NCI-H1092 (cell line): ENCODE results near the gene RHBDD3.

ENCODE experiments used
- DNase-seq: peaks from one replicate; lab custom pipeline; 2025; lab: John Stamatoyannopoulos, UW

Gene RHBDD3

DNA sequence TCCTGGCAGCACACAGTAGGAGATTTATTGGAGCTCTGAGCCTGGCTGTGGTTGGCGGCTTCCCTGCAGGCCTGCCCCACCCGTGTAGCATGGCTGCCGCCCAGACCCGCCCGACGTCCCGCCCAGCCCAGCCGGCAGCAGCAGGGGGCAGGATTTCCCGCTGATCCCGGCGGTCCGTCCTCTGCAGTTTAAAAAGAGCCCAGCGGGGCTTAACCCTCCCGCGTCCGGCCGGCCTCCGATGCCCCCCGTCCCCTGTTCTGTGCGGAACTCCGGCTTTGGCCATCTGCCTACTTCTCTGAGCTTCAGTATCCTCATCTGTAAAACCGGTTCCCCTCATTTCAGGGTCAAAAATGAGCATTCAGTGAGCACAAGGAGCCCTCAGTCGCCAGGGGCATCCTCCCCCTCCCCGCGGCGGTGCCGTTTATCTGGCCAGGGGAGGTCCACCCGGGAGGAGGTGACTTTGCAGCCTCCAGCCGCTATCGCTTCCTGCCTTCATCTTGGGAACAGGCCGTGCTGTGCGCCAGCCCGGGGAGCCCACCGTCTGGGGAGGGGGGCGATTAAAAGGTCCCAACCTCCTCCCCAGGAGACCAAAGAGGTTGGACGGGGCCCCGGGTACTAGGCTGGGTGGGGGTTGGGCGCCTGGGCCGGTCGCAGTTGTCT lies 38.5 kb upstream of the RHBDD3 start, which contains the start of gene GAS2L1:
Gene GAS2L1 (plus strand): TSS at position 476 of the 660 bp plus-strand sequence. CDS start 1,456 bp downstream, outside the sequence.
- no peak for DNase-seq

DNA sequence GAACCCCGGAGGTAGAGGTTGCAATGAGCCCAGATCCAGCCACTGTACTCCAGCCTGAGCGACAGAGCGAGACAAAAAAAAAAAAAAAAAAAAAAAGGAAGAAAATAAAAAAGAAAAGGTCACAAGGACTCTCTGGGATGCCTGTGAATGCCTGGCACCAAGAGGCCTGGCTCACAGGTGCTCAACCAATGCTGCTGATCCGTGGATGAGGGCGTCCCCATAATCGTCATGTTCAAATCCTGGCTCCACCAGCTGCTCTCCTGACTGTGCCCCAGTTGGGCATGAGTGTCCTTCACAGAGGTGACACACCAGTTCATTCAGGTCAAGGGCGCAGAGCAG lies 38.0 kb upstream of the RHBDD3 start:
- DNase-seq, result no peak

DNA sequence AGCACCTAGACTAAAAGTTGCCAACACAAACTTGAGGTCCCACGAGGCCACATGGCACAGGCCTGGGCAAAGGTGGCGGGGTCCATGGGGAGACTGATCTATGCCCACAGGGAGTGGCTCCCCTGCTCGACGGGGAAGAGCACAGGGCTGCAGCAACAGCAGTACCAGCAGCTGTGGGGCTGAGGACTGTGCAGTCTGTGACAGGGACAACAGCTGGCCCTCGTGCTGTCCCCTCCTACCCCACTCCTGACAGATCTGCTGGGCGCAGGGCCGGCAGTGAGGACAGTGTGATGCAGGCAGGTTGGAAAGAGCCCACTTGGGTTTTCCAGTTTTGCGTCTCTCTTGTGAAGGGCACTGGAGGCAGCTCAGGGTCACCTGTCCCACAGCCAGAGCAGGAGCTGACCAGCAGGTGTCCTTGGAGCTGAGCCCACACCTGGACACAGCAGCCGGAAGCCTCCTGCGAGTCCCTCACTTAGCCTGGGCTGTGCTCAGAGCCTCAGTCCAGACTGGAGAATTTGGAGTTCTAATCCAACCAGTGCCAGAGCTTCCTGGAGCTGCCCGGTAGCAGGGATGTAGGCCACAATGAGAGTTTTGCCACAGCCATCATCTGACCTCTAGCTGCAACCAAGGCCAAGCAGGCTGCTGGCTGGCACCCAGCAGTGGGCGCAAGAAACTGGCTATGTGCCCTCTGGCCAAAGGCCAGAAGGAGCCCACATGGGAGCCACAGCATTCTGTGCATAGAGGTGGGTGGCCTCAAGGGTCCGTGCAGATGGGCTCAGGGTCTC lies 35.1 kb upstream of the RHBDD3 start:
- DNase-seq, result no peak

DNA sequence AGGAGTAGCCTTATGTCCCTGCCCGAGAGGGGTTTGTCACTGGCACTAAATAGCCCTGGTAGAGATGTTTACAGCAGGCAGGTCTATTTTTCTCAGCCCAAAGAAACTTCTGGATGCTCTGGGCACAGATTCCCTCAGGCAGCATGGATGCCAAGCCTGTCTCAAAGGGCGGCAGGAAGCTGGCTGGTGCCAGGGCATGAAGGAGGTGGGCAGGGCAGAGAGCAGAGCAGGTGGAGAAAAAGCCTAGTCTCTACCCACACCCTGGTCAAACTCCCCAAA lies 34.6 kb upstream of the RHBDD3 start:
- DNase-seq, result no peak

DNA sequence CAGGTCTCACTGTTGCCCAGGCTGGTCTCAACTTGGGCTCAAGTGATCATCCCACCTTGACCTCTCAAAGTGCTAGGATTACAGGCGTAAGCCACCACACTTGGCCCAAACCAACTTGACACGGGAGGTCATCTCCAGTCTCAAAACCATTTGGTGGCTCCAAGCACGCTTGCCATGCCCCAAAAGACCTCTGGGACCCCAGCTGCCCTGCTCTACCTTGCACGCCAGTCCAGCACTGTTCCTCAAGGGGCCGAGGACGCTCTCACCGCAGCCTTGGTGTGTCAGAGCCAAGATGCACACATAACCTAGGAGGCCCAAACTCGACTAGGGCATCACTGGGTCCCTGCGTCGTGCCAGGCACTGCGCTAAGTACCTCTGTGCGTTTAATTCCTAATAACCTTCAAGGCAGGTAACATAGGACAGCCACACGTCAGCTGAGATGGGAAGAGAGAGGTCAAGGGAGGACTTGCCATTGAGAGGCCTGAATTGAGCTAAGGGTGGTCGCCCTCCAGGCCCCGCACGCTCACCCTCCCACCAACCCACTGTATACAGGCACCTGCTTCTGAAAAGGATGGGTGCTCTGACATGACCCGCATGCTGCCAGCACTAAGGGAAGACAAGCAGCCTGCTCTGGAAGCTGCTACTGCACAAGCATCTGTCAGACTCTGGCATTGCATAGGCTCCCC lies 34.1 kb upstream of the RHBDD3 start:
- DNase-seq, result no peak

DNA sequence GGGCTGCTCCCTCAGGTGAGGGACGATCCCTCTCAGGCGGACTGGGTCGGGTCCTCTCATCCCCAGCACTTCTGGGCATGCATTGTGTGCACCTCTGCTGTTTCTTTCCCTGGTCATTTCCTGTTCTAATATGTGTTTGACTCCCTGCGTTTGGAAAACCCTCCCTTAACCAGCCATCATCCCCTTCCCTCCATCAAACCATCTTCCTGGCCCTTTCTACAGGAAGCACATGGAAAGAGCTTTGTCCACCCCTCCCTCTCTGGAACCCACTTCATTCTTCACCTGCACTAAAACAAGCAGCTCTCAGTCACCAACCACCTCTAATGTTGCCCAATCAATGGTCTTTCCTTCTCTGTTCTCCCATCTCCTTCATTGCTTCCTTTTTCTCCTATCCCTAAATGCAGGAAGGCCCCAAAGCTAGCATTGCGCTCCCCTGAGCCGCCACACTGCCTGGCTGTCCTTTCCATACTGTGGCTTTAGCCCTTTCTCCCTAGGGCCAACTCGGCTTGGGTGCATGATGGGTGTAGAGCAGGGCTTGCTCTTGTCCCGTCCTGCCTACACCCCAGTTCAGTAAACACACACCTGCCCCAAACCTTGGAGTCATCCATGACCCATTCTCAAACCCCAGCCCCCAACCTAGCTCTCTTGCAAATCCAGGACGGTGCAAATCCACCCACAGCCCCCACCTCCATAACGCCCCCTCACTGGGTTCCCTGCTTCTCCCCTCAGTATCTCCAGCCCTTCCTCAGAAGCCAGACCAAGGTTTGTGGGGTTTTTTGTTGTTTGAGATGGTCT lies 33.2 kb upstream of the RHBDD3 start:
- DNase-seq, result no peak

DNA sequence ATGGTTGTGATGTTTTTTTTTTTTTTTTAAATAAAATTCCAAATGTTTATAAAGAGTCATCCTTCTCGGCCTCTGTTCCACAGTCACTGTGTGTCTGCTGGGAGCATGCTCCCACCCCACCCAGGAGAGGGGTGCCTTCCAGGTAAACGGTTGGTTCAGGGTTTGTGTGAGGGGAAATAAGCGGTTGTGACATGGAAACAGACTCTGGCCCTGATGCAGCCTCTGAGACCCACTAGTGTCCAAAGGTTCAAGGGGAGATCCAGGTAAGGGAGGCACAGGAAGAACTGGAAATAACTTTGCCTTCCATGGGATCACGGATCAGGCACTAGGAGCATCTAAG lies 32.7 kb upstream of the RHBDD3 start:
- no peak for DNase-seq

DNA sequence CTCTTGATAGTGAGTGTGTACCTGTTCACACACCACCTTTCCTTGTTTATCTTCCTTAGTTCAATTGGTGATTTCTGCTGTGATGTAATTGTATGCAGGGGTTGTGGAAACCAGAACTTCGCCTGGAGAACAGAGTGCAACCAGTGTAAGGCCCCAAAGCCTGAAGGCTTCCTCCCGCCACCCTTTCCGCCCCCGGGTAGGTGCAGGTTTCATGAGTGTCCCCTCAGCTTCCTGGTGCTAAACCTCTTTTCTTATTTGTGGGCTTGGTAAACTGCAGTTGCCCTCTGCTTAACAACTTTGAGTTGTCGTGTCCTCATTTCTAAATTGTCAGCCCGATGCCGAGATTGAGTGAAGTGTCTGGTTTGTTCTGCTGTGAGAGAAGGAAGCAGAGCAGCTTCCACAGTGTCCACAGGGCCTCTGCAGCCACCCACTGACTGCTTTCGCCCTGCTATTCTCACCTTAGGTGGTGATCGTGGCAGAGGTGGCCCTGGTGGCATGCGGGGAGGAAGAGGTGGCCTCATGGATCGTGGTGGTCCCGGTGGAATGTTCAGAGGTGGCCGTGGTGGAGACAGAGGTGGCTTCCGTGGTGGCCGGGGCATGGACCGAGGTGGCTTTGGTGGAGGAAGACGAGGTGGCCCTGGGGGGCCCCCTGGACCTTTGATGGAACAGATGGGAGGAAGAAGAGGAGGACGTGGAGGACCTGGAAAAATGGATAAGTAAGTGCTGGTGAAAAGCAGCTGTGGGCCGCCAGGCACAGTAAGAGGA lies 31.5 kb upstream of the RHBDD3 start:
- no peak for DNase-seq

DNA sequence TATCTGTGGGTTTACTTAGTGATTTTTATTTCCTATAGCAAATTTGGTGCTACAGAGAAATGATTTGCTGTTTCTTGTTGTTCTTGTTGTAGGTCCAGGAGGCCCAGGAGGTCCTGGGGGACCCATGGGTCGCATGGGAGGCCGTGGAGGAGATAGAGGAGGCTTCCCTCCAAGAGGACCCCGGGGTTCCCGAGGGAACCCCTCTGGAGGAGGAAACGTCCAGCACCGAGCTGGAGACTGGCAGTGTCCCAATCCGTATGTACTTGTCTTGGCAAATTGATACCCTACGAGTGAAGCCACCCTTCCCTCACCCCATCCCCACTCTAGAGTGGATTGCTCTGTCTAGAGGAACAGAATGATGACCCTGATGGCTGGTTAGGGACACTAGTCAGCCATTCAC lies 30.9 kb upstream of the RHBDD3 start:
- no peak for DNase-seq

DNA sequence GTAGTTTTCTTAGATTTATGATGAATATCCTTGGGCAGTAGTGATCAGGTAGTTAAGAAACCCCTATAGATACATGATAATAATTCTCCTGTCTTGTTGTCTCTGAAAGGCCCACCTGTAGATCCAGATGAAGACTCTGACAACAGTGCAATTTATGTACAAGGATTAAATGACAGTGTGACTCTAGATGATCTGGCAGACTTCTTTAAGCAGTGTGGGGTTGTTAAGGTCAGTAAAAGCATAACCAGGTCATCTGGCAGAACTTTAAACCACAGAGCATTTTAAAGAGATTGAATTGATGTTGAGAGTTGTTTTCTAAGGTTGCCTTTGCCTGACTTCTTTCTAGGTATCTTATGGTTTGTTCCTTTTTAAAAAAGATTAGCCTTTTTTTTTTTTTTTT lies 24.6 kb upstream of the RHBDD3 start:
- no peak for DNase-seq

DNA sequence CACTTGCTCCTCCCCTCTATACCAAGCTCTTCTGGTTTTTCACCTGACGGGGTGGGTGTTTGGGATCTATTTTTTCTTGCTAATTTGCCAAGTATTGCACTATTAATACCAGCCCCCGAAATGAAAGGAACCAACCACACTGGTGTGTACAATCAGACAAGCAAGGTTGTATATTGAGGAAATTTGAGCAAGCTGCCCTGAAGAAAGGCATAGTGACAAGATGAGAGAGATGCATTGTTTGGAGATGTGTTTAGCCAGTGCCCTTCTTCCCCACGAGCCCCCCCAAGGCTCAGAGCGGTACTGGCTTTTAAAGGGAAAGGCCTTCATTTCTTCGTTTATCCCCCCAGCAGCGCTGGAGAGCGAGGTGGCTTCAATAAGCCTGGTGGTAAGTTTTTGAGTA lies 23.4 kb upstream of the RHBDD3 start:
- no peak for DNase-seq

DNA sequence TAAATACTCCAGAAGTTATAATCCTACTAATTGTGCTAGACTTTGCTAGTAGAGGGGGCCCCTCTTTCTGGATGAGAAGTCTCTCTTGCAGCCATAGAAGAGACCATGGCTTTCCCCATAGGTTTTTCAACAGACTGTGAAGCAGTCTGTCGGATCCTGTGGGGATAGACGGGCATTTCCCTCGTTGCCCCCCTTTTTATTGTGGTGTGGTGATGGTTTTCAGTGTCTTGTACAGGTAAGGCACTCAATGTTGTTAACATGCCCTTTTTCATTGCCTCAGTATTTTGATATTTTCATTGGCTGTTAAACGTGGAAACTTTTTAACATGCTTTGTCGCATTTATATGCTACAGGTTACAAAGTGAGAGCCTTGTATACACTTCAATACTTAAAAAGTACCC lies 22.3 kb upstream of the RHBDD3 start:
- DNase-seq, result no peak

DNA sequence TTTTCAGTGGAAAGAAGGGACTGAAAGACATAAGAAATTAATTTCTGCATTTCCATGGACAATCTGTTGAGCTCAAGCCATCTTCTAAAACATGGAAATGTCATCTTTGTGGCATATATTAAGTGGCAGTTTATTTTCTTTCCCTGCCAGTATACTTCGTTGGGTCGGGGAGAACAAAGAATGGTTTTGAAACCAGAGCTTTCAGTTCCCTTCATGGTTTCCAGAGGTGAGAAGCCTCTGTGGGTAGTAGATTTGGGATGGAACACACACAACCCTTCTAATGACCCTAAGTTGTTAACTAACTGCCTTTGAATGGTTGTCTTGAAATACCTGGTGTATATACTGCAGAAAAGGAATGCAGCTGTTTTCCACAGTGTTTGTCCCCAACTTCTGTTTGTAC lies 21.1 kb upstream of the RHBDD3 start:
- DNase-seq, result no peak

DNA sequence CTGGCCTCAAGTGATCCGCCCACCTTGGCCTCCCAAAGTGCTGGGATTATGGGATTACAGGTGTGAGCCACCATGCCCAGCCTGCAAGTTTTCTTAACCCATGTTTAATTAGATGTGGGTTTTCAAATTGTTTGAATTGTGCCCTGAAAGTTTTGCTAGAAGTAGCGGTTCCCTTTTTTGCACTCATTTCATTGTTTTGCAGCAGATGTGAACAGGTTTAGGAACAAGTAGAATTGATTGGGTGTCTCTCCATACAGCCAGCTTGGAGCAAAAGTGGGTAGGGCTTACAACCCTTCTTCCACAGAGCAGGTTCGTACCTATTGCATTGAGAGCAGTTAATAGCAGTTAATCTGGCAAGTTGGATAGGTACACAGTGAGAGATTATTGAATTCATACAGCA lies 16.4 kb upstream of the RHBDD3 start:
- no peak for DNase-seq

DNA sequence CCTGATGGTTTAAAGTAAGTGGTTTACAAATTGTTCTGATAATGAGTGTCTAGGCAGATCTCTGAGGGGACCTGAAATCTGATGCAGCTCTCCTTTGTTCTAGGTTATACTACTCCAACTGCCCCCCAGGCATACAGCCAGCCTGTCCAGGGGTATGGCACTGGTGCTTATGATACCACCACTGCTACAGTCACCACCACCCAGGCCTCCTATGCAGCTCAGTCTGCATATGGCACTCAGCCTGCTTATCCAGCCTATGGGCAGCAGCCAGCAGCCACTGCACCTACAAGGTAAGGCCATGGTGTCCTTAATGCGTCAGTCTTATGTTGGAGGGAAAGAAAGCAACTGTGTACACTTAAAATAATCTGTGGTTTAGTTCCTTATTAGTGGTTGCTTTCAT lies 10.1 kb upstream of the RHBDD3 start:
- no peak for DNase-seq

DNA sequence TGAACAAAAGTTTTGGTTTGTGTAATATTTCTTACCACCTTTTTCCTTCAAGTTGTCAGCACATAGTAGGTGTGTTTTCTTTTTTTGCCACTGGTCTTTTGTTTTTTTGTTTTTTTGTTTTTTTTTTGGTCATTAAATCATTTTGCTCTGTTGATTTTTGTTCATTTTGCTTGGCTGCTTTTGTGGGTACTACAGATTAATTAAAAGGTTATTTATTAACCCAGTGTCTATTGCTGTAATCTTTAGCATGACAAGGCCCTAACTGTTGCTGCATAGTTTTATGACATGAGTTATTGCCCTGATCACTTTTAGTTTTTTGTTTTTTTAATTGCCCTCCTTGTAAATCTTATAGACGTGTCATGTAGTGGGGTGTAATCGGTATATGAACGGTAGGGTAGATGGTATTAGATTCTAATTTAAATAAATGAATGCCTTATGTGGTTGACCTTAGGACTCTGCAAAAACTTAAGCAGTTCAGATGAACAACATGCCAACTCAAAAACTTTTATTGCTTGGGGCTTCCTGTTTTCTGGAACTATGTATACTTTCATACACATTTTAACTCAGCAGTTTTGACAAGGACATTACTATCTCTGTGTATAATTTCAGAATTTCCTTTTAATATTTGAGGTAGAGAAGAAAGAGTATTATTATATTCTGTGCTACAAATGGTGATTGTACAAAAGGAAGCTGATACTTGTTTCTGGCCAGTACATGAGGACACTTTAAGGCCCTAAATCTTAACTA lies 8.2 kb upstream of the RHBDD3 start:
- DNase-seq, result no peak

DNA sequence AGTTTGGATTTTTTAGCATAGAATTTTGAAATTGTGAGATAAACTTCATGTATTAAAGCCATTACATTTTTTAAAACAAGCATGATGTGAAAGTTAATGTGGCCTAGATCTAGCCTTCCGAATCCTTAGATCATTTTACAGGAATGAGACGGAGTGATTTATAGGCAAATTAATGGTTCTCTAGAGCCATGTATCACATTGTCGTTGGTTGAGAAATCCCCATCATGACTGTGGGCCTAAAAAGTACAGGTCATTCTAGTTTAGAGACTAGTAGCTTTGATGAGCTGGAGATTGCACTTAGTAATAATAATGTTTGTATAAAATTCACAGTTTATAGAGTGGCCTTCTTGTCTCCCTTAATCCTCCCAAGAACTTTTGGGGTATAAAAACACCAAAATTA lies 7.4 kb upstream of the RHBDD3 start:
- DNase-seq, result no peak

DNA sequence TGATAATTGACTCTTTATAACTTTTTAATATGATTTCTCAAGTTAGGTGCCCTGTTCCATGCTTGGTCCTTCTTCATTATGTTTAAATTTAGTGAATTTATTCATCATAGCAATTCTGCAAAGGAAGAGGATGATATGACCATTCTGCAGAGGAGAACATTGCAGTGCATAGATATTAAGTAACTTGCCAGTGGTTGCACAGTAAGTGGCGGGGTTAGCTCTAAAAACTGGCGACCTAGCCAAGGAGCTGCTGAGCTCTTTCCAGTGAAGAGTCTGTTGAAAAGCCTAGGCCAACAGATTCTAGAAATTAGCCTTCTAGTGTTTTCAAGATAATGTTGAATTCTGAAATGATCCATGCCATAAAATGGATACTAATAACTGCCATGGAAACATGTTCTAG lies 4.8 kb upstream of the RHBDD3 start:
- DNase-seq, result no peak

DNA sequence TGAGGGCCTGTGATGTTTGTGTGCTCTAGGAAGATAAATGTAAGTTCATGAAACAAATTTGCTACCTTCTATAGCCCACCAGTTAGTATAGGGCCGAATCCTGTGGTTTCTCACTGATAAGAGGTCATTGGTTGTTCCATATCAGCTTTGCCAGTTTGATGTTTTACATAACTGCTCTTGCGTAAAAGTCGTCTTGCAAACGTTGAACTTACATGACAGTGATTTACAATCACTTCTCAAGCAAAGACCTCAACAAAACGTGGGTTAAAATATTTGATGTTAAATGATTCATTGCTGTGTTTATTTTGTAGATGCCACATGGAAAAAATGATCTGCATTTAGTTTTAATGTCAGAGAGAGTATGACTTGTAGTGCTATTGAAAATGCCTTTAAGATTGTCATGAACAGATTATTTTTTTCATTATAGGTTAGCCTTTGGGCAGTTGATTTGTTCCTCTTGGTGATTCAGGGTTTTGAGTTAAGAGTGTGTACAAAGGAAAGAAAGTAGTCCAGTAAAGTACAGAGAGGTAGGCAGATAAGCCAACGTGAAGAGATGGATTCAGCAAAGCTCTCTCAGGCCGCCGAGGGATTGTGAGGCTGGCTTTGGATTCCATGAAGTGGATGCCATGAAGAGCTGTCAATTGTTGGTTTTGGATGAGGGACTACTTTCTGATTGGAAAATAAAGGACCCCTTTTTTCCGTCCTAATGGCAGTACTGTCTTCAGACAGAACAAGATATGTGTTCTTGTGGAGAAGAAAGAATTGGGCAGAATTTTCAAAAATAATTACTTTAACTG lies 2.9 kb upstream of the RHBDD3 start:
- no peak for DNase-seq

DNA sequence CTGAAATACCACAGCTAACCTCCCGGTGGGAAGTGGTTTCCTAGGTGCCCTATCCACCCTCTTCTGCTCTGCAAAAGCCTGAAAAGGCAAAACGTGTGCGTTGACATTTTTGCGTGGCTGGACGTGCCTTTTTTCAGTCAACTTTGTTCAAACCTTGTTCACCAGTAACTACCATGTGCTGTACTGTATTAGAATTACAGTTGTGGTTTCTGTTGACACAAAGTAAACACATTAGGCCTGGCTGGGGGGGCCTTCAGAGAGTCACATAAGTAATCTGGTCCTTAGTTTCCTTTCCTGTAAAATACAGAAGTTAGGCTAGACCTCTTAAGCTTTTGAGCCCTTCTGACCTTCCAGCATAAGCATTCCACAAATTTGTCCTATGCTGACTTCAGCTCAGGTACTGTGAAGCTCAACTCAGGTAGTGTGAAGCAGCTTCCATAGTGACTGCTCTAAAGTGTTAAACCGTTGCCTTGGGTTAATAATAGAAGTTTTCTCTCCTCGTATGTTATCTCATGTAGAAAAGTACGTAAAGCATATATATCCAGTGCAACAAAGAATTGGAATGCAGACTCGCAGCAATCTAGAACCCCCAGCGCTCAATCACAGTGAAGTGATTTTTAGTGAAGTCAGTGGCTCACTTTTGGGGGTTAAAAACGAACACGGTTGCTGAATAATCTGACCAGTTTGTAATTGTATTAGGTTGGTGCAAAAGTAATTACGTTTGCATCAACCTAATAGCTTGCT lies 2.1 kb upstream of the RHBDD3 start:
- no peak for DNase-seq
